B cell (primary cell): Measurements from ENCODE around the gene HTATIP2. TPM values are rescaled to one million over a fixed set of nuclear protein-coding genes. Genes with fewer than 3 reads are reported as not detected.

Experiments
- ATAC-seq: fragments of 200-7000 bp; cut with Tn5 transposase; one replicate; pipeline ENCODE4 v1.10.0; 2021; ENCODE audit warnings: low read depth, mild to moderate bottlenecking, moderate number of reproducible peaks, moderate library complexity
- CTCF ChIA-PET: fragments of 350-600 bp; sonication (Branson Sonifier 250); formaldehyde crosslinking; loops from one replicate; lab custom pipeline; 2021; ENCODE audit warnings: antibody characterized with exemption, inconsistent platforms; lab: Charles Lee
- POLR2A ChIA-PET: fragments of 350-600 bp; sonication (Branson Sonifier 250); formaldehyde crosslinking; loops from one replicate; lab custom pipeline; 2021; ENCODE audit warnings: antibody characterized with exemption; lab: Charles Lee
- DNase-seq: peaks from one replicate; pipeline ENCODE4 v3.0.0; 2013
- H2AFZ ChIP-seq: 2 replicates; pipeline ENCODE4 v1.6.1; 2012; ENCODE audit warnings: mild to moderate bottlenecking, low read depth, low read length; ENCODE audit not compliant: insufficient read depth, poor library complexity, severe bottlenecking
- H3K27ac ChIP-seq, 2 donors: 1 replicate in 1 of 2; 2 replicates in 1 of 2; pipeline ENCODE4 v1.5.1; 2012 to 2013; ENCODE audit warnings: low read length in 2 of 2, mild to moderate bottlenecking in 2 of 2, moderate library complexity in 1 of 2
- H3K27me3 ChIP-seq, 4 experiments: fragments of 200-600 bp in 1 of 4; sonication (generic) in 1 of 4; replicated peaks in 1 of 4; 1 replicate in 2 of 4; 2 replicates in 2 of 4; pipeline versions ENCODE4 v1.6.1 to v1.7.0; 2013 to 2016; ENCODE audit warnings: low read length in 3 of 4, mild to moderate bottlenecking in 2 of 4, mixed read lengths in 1 of 4, moderate library complexity in 1 of 4; ENCODE audit not compliant: insufficient read depth in 4 of 4, control insufficient read depth in 3 of 4; ENCODE audit errors: control extremely low read depth in 1 of 4
- H3K36me3 ChIP-seq, 2 experiments: replicated peaks in 1 of 2; 1 replicate in 1 of 2; 2 replicates in 1 of 2; pipeline versions ENCODE4 v1.6.1 to v1.7.1; 2013; ENCODE audit warnings: low read length in 1 of 2; ENCODE audit not compliant: insufficient read depth in 2 of 2, control insufficient read depth in 1 of 2; ENCODE audit errors: control extremely low read depth in 1 of 2, extremely low read depth in 1 of 2
- H3K4me1 ChIP-seq, 2 donors: fragments of 200-600 bp in 1 of 2; sonication (generic) in 1 of 2; 1 replicate in 1 of 2; 2 replicates in 1 of 2; pipeline versions ENCODE4 v1.5.1 to v1.6.1; 2013 to 2017; ENCODE audit warnings: low read length in 2 of 2; ENCODE audit not compliant: control insufficient read depth in 2 of 2, insufficient read depth in 2 of 2
- H3K4me2 ChIP-seq: replicated peaks from 2 replicates; pipeline ENCODE3; 2012; ENCODE audit warnings: mild to moderate bottlenecking, low read depth, low read length; ENCODE audit not compliant: poor library complexity, severe bottlenecking
- H3K4me3 ChIP-seq, 5 experiments: fragments of 200-600 bp in 1 of 5; sonication (generic) in 1 of 5; 1 replicate in 3 of 5; 2 replicates in 2 of 5; pipeline versions ENCODE4 v1.5.1 to v1.7.0; 2011 to 2016; ENCODE audit warnings: low read length in 4 of 5, mild to moderate bottlenecking in 4 of 5, low read depth in 2 of 5, control low read depth in 1 of 5, moderate library complexity in 1 of 5; ENCODE audit not compliant: insufficient read depth in 1 of 5; ENCODE audit errors: control extremely low read depth in 1 of 5, extremely low read depth in 1 of 5
- H3K79me2 ChIP-seq: fragments of 200-600 bp; sonication (generic); one replicate; pipeline ENCODE4 v1.6.0; 2016; ENCODE audit warnings: low read length; ENCODE audit not compliant: control insufficient read depth, insufficient read depth
- H3K9ac ChIP-seq: fragments of 200-600 bp; sonication (generic); 2 replicates; pipeline ENCODE4 v1.6.1; 2017; ENCODE audit warnings: mild to moderate bottlenecking, low read length, moderate library complexity
- H3K9me3 ChIP-seq, 3 donors: one replicate each; pipeline versions ENCODE4 v1.6.1 to v1.7.1; 2013; ENCODE audit warnings: low read length in 2 of 3; ENCODE audit not compliant: control insufficient read depth in 2 of 3, insufficient read depth in 1 of 3; ENCODE audit errors: control extremely low read depth in 1 of 3
- H4K20me1 ChIP-seq: 2 replicates; pipeline ENCODE4 v1.6.0; 2012; ENCODE audit warnings: mild to moderate bottlenecking, low read length; ENCODE audit not compliant: insufficient read depth, control insufficient read depth, poor library complexity, severe bottlenecking
- H3K27ac Mint-ChIP-seq: one replicate; pipeline ENCODE4 v1.8.0; 2021; ENCODE audit warnings: mixed read lengths
- H3K27me3 Mint-ChIP-seq: one replicate; pipeline ENCODE4 v1.8.0; 2021; ENCODE audit warnings: mixed read lengths
- H3K4me1 Mint-ChIP-seq: one replicate; pipeline ENCODE4 v1.8.0; 2021; ENCODE audit warnings: mixed read lengths
- H3K4me3 Mint-ChIP-seq: one replicate; pipeline ENCODE4 v1.8.0; 2021; ENCODE audit warnings: mixed read lengths
- H3K9me3 Mint-ChIP-seq: one replicate; pipeline ENCODE4 v1.8.0; 2022; ENCODE audit warnings: mixed read lengths; ENCODE audit not compliant: insufficient read depth
- CTCF ChIP-seq: fragments of 200-600 bp; IDR thresholded peaks from one replicate; pipeline ENCODE4 v1.8.0; 2022; ENCODE audit warnings: antibody characterized with exemption, mild to moderate bottlenecking
- EZH2 ChIP-seq: IDR thresholded peaks from 2 replicates; pipeline ENCODE4 v1.6.1; 2012; ENCODE audit warnings: borderline replicate concordance, low read depth, mild to moderate bottlenecking, moderate library complexity, low read length; ENCODE audit not compliant: insufficient read depth, poor library complexity, severe bottlenecking
- WGBS: methylation state at CpG from one replicate; pipeline ENCODE4 v1.1.5; 2013; ENCODE audit warnings: missing lambda C conversion rate; ENCODE audit not compliant: insufficient coverage; 5-methylcytosine and 5-hydroxymethylcytosine counted together
- intact Hi-C: fragments of 100-400 bp; cut with micrococcal nuclease; formaldehyde crosslinking; loops from one replicate; pipeline ENCODE4 v1.10.0; 2022
- polyA plus RNA-seq: library from polyadenylated mRNA; depleted of rRNA; stranded (reverse); fragments of >200 nt; gene quantifications from 2 replicates; pipeline ENCODE4 v1.2.3, GENCODE V29; 2012
- total RNA-seq, 2 donors: library from RNA; stranded (reverse); fragments of 120-200 nt in 1 of 2; gene quantifications; 1 replicate in 1 of 2; 2 replicates in 1 of 2; pipeline versions ENCODE4 v1.2.3 to v1.2.4, GENCODE V29; 2013 to 2022

The HTATIP2 gene
- total and polyA plus RNA-seq, 2 donors (not counting 1 experiment from before 2014, with no cell fraction given): 18.2 to 31.2 TPM

- TF ChIP-seq EZH2 (no peak), CTCF (no peak)
- intact Hi-C loops: no loop called here
- Histone ChIP-seq H3K4me3 (no peak overlapping the region), H3K79me2 (no peaks in the 10 kb centered on the region), H3K4me1 (no peaks in the 10 kb centered on the region), H3K27ac (no peak overlapping the region), H3K9ac (no peak overlapping the region), H2AFZ (no peak overlapping the region), H4K20me1 (no peaks in the 10 kb centered on the region), H3K9me3 (no peaks in the 10 kb centered on the region), H3K36me3 (peaks cover 1 to 33% of the 10 kb centered on the region in 2 experiments), H3K4me2 (no peak overlapping the region), H3K27me3 (no peaks in the 10 kb centered on the region)
- ChIA-PET CTCF (interaction anchor here (1.2 to 2.0 kb wide), 2 partner anchors 19 kb away, joined by 4 to 5 read pairs; no protein-coding TSS in a partner anchor), POLR2A (no interaction called here)
- H3K27ac Mint-ChIP-seq: no peak overlapping the region
- H3K9me3 Mint-ChIP-seq: no peaks in the 10 kb centered on the region
- no peak for ATAC-seq
- 94% methylated on average over 8 of the region's 13 CpGs for WGBS
- H3K4me3 Mint-ChIP-seq: no peak overlapping the region
- no peaks in the 10 kb centered on the region for H3K27me3 Mint-ChIP-seq
- DNase-seq: no peak
- peaks cover 3% of the 10 kb centered on the region for H3K4me1 Mint-ChIP-seq
These were observed 9.6 kb downstream of the HTATIP2 start for GRCh38 chr11:20373147-20373546.

DNA sequence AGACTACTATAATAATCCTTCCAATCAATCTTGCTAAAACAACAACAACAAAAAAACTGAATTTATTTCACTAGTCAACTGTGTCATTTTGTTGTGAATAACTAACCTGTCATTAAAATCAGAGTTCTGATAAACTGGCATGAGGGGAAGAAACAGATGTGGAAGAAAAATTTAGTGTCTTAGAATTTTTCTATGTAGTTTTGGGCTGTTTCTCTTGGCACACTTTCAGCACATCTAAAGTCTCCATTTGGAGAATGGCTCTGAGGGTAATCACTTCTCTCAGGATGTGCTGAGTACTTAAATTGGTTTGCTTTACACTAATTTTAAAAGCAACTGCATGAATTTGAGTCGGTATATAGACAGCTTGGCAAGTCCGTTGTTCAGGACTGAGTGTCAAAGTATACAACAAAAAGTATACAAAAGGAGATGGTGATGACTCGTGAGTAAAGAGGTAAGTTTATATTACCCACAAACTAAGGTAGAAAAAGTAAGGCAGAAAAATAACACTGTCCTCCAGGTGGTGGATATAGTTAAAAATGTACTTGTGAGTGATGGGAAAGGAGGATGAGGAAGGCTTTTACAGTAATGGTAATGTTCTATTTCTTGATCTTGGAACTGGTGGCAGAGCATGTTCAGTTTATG is 10.2 kb downstream of the HTATIP2 start:
- peaks cover 0 to 35% of the 10 kb centered on the region in 2 experiments for H3K36me3 ChIP-seq
- no peaks in the 10 kb centered on the region for H3K4me1 ChIP-seq
- ChIA-PET CTCF (interaction anchor here (1.2 kb wide), 1 partner anchor 20 kb away, joined by 4 read pairs; no protein-coding TSS in a partner anchor), POLR2A (no interaction called here)
- H3K9ac ChIP-seq: no peak overlapping the region
- no CpG with 5 or more reads among the region's 3 CpGs for WGBS
- TF ChIP-seq EZH2 (no peak), CTCF (no peak)
- intact Hi-C loops: no loop called here
- H3K4me3 ChIP-seq: no peak overlapping the region
- H3K27ac ChIP-seq: no peak overlapping the region
- H3K27me3 ChIP-seq: no peaks in the 10 kb centered on the region
- H4K20me1 ChIP-seq: no peaks in the 10 kb centered on the region
- H3K9me3 ChIP-seq: no peaks in the 10 kb centered on the region
- no peaks in the 10 kb centered on the region for H3K79me2 ChIP-seq
- Mint-ChIP-seq H3K4me3 (no peak overlapping the region), H3K9me3 (no peaks in the 10 kb centered on the region), H3K27me3 (no peaks in the 10 kb centered on the region), H3K27ac (no peak overlapping the region), H3K4me1 (no peaks in the 10 kb centered on the region)
- no peak for DNase-seq
- no peak overlapping the region for H3K4me2 ChIP-seq
- no peak for ATAC-seq
- H2AFZ ChIP-seq: no peak overlapping the region
